Diencephalon (tissue), 1 donor: ENCODE measurements around the gene NXPH2. TPM values are rescaled to one million over a fixed set of nuclear protein-coding genes. Genes with fewer than 3 reads are reported as not detected.

Source experiments
- total RNA-seq: library from RNA; depleted of rRNA; stranded (reverse); fragments of >200 nt; gene quantifications from one replicate; pipeline ENCODE4 v1.2.3, GENCODE V29; 2014

The NXPH2 gene
- 19.4 TPM for total RNA-seq

GRCh38 chr2:138779781-138780445, at the start of gene NXPH2:
Gene NXPH2 (minus strand): TSS chr2:138780390. CDS start chr2:138780241, 149 bp downstream.

